B cell (primary cell): ENCODE measurements around the gene PUM1. TPM values are rescaled to one million over a fixed set of nuclear protein-coding genes. Genes with fewer than 3 reads are reported as not detected.

Experiments
- ATAC-seq: fragments of 200-7000 bp; cut with Tn5 transposase; one replicate; pipeline ENCODE4 v1.10.0; 2021; ENCODE audit warnings: low read depth, mild to moderate bottlenecking, moderate number of reproducible peaks, moderate library complexity
- CTCF ChIA-PET: fragments of 350-600 bp; sonication (Branson Sonifier 250); formaldehyde crosslinking; loops from one replicate; lab custom pipeline; 2021; ENCODE audit warnings: antibody characterized with exemption, inconsistent platforms; lab: Charles Lee
- POLR2A ChIA-PET: fragments of 350-600 bp; sonication (Branson Sonifier 250); formaldehyde crosslinking; loops from one replicate; lab custom pipeline; 2021; ENCODE audit warnings: antibody characterized with exemption; lab: Charles Lee
- DNase-seq: peaks from one replicate; pipeline ENCODE4 v3.0.0; 2013
- H2AFZ ChIP-seq: 2 replicates; pipeline ENCODE4 v1.6.1; 2012; ENCODE audit warnings: mild to moderate bottlenecking, low read depth, low read length; ENCODE audit not compliant: insufficient read depth, poor library complexity, severe bottlenecking
- H3K27ac ChIP-seq, 2 donors: 1 replicate in 1 of 2; 2 replicates in 1 of 2; pipeline ENCODE4 v1.5.1; 2012 to 2013; ENCODE audit warnings: low read length in 2 of 2, mild to moderate bottlenecking in 2 of 2, moderate library complexity in 1 of 2
- H3K27me3 ChIP-seq, 4 experiments: fragments of 200-600 bp in 1 of 4; sonication (generic) in 1 of 4; replicated peaks in 1 of 4; 1 replicate in 2 of 4; 2 replicates in 2 of 4; pipeline versions ENCODE4 v1.6.1 to v1.7.0; 2013 to 2016; ENCODE audit warnings: low read length in 3 of 4, mild to moderate bottlenecking in 2 of 4, mixed read lengths in 1 of 4, moderate library complexity in 1 of 4; ENCODE audit not compliant: insufficient read depth in 4 of 4, control insufficient read depth in 3 of 4; ENCODE audit errors: control extremely low read depth in 1 of 4
- H3K36me3 ChIP-seq, 2 experiments: replicated peaks in 1 of 2; 1 replicate in 1 of 2; 2 replicates in 1 of 2; pipeline versions ENCODE4 v1.6.1 to v1.7.1; 2013; ENCODE audit warnings: low read length in 1 of 2; ENCODE audit not compliant: insufficient read depth in 2 of 2, control insufficient read depth in 1 of 2; ENCODE audit errors: control extremely low read depth in 1 of 2, extremely low read depth in 1 of 2
- H3K4me1 ChIP-seq, 2 donors: fragments of 200-600 bp in 1 of 2; sonication (generic) in 1 of 2; 1 replicate in 1 of 2; 2 replicates in 1 of 2; pipeline versions ENCODE4 v1.5.1 to v1.6.1; 2013 to 2017; ENCODE audit warnings: low read length in 2 of 2; ENCODE audit not compliant: control insufficient read depth in 2 of 2, insufficient read depth in 2 of 2
- H3K4me2 ChIP-seq: replicated peaks from 2 replicates; pipeline ENCODE3; 2012; ENCODE audit warnings: mild to moderate bottlenecking, low read depth, low read length; ENCODE audit not compliant: poor library complexity, severe bottlenecking
- H3K4me3 ChIP-seq, 5 experiments: fragments of 200-600 bp in 1 of 5; sonication (generic) in 1 of 5; 1 replicate in 3 of 5; 2 replicates in 2 of 5; pipeline versions ENCODE4 v1.5.1 to v1.7.0; 2011 to 2016; ENCODE audit warnings: low read length in 4 of 5, mild to moderate bottlenecking in 4 of 5, low read depth in 2 of 5, control low read depth in 1 of 5, moderate library complexity in 1 of 5; ENCODE audit not compliant: insufficient read depth in 1 of 5; ENCODE audit errors: control extremely low read depth in 1 of 5, extremely low read depth in 1 of 5
- H3K79me2 ChIP-seq: fragments of 200-600 bp; sonication (generic); one replicate; pipeline ENCODE4 v1.6.0; 2016; ENCODE audit warnings: low read length; ENCODE audit not compliant: control insufficient read depth, insufficient read depth
- H3K9ac ChIP-seq: fragments of 200-600 bp; sonication (generic); 2 replicates; pipeline ENCODE4 v1.6.1; 2017; ENCODE audit warnings: mild to moderate bottlenecking, low read length, moderate library complexity
- H3K9me3 ChIP-seq, 3 donors: one replicate each; pipeline versions ENCODE4 v1.6.1 to v1.7.1; 2013; ENCODE audit warnings: low read length in 2 of 3; ENCODE audit not compliant: control insufficient read depth in 2 of 3, insufficient read depth in 1 of 3; ENCODE audit errors: control extremely low read depth in 1 of 3
- H4K20me1 ChIP-seq: 2 replicates; pipeline ENCODE4 v1.6.0; 2012; ENCODE audit warnings: mild to moderate bottlenecking, low read length; ENCODE audit not compliant: insufficient read depth, control insufficient read depth, poor library complexity, severe bottlenecking
- H3K27ac Mint-ChIP-seq: one replicate; pipeline ENCODE4 v1.8.0; 2021; ENCODE audit warnings: mixed read lengths
- H3K27me3 Mint-ChIP-seq: one replicate; pipeline ENCODE4 v1.8.0; 2021; ENCODE audit warnings: mixed read lengths
- H3K4me1 Mint-ChIP-seq: one replicate; pipeline ENCODE4 v1.8.0; 2021; ENCODE audit warnings: mixed read lengths
- H3K4me3 Mint-ChIP-seq: one replicate; pipeline ENCODE4 v1.8.0; 2021; ENCODE audit warnings: mixed read lengths
- H3K9me3 Mint-ChIP-seq: one replicate; pipeline ENCODE4 v1.8.0; 2022; ENCODE audit warnings: mixed read lengths; ENCODE audit not compliant: insufficient read depth
- CTCF ChIP-seq: fragments of 200-600 bp; IDR thresholded peaks from one replicate; pipeline ENCODE4 v1.8.0; 2022; ENCODE audit warnings: antibody characterized with exemption, mild to moderate bottlenecking
- EZH2 ChIP-seq: IDR thresholded peaks from 2 replicates; pipeline ENCODE4 v1.6.1; 2012; ENCODE audit warnings: borderline replicate concordance, low read depth, mild to moderate bottlenecking, moderate library complexity, low read length; ENCODE audit not compliant: insufficient read depth, poor library complexity, severe bottlenecking
- WGBS: methylation state at CpG from one replicate; pipeline ENCODE4 v1.1.5; 2013; ENCODE audit warnings: missing lambda C conversion rate; ENCODE audit not compliant: insufficient coverage; 5-methylcytosine and 5-hydroxymethylcytosine counted together
- intact Hi-C: fragments of 100-400 bp; cut with micrococcal nuclease; formaldehyde crosslinking; loops from one replicate; pipeline ENCODE4 v1.10.0; 2022
- polyA plus RNA-seq: library from polyadenylated mRNA; depleted of rRNA; stranded (reverse); fragments of >200 nt; gene quantifications from 2 replicates; pipeline ENCODE4 v1.2.3, GENCODE V29; 2012
- total RNA-seq, 2 donors: library from RNA; stranded (reverse); fragments of 120-200 nt in 1 of 2; gene quantifications; 1 replicate in 1 of 2; 2 replicates in 1 of 2; pipeline versions ENCODE4 v1.2.3 to v1.2.4, GENCODE V29; 2013 to 2022

Gene PUM1
- total and polyA plus RNA-seq, 2 donors (not counting 1 experiment from before 2014, with no cell fraction given) = 52.8 to 177 TPM

GRCh38 chr1:31084782-31085569 lies 19.5 kb upstream of the PUM1 start:
- Histone ChIP-seq H3K4me3 (no peak overlapping the region), H3K9me3 (no peaks in the 10 kb centered on the region), H2AFZ (no peak overlapping the region), H3K27me3 (no peaks in the 10 kb centered on the region), H3K79me2 (no peaks in the 10 kb centered on the region), H3K27ac (no peak overlapping the region), H4K20me1 (no peaks in the 10 kb centered on the region), H3K4me2 (no peak overlapping the region), H3K4me1 (no peaks in the 10 kb centered on the region), H3K36me3 (no peaks in the 10 kb centered on the region), H3K9ac (no peak overlapping the region)
- TF ChIP-seq EZH2 = no peak
- no peak for TF ChIP-seq CTCF
- intact Hi-C loops = no loop called here
- no peak overlapping the region for H3K27ac Mint-ChIP-seq
- no peaks in the 10 kb centered on the region for H3K9me3 Mint-ChIP-seq
- H3K4me1 Mint-ChIP-seq = no peaks in the 10 kb centered on the region
- POLR2A ChIA-PET = interaction anchor here (0.7 kb wide), 1 partner anchor 125 kb away, joined by 3 read pairs; no protein-coding TSS in a partner anchor
- WGBS = 100% methylated on average over 6 of the region's 16 CpGs
- DNase-seq (no peak), ATAC-seq (no peak)
- CTCF ChIA-PET = no interaction called here
- H3K27me3 Mint-ChIP-seq = peaks cover 4% of the 10 kb centered on the region
- no peak overlapping the region for H3K4me3 Mint-ChIP-seq

GRCh38 chr1:31082385-31082784 lies 16.9 kb upstream of the PUM1 start:
- ATAC-seq (no peak), DNase-seq (no peak)
- Histone ChIP-seq H3K4me1 (no peaks in the 10 kb centered on the region), H3K4me3 (no peak overlapping the region), H3K9ac (no peak overlapping the region), H3K36me3 (no peaks in the 10 kb centered on the region), H3K4me2 (no peak overlapping the region), H3K79me2 (no peaks in the 10 kb centered on the region), H3K9me3 (no peaks in the 10 kb centered on the region), H4K20me1 (no peaks in the 10 kb centered on the region), H3K27me3 (no peaks in the 10 kb centered on the region), H3K27ac (no peak overlapping the region), H2AFZ (no peak overlapping the region)
- CTCF ChIA-PET = no interaction called here
- no CpG with 5 or more reads among the region's 3 CpGs for WGBS
- Mint-ChIP-seq H3K4me3 (no peak overlapping the region), H3K27ac (no peak overlapping the region), H3K9me3 (no peaks in the 10 kb centered on the region), H3K27me3 (peaks cover 4% of the 10 kb centered on the region), H3K4me1 (no peaks in the 10 kb centered on the region)
- intact Hi-C loops = no loop called here
- TF ChIP-seq EZH2 (no peak), CTCF (no peak)
- POLR2A ChIA-PET = no interaction called here
